HG03342 (cell line): ENCODE results near the gene RFC5.
"Not testable (repeated sequence)": the region's sequence is repeated elsewhere in the genome, so short reads cannot be mapped to it uniquely, and the experiment has no call there.

ENCODE experiments used
- ATAC-seq: cut with Tn5 transposase; IDR thresholded peaks from one replicate; pipeline ENCODE4 v1.9.1; 2021; ENCODE audit warnings: mild to moderate bottlenecking, moderate library complexity; ENCODE audit not compliant: unreplicated experiment

RFC5 gene

GRCh38 chr12:118016424-118017264 is at the start of gene RFC5:
Gene RFC5 (plus strand): TSS chr12:118016703. CDS start chr12:118016828, 125 bp downstream.
- peak; percentile 99 for ATAC-seq

DNA sequence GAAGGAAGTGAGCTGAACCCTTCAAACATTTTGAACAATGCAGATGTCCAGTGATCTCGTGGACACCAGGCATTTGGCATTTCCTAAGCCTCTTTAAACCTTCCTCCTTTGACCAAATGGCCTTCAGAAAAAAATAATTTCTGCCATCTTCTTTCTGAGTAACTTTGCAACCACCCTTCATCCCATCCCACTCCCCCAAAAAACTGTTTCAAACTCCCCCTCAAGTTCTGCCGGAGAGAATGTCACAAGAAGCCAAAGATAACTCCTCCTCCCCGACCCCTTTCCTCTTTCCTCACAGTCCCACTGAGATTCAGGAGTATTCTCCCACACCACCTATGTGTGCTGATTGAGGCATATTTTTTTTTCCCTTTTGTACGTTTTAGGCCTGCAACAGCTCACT is 49.5 kb upstream of the RFC5 start:
- no peak for ATAC-seq

- no peak for ATAC-seq
Measured at GRCh38 chr12:117967512-117967911, 49.0 kb upstream of the RFC5 start.

DNA sequence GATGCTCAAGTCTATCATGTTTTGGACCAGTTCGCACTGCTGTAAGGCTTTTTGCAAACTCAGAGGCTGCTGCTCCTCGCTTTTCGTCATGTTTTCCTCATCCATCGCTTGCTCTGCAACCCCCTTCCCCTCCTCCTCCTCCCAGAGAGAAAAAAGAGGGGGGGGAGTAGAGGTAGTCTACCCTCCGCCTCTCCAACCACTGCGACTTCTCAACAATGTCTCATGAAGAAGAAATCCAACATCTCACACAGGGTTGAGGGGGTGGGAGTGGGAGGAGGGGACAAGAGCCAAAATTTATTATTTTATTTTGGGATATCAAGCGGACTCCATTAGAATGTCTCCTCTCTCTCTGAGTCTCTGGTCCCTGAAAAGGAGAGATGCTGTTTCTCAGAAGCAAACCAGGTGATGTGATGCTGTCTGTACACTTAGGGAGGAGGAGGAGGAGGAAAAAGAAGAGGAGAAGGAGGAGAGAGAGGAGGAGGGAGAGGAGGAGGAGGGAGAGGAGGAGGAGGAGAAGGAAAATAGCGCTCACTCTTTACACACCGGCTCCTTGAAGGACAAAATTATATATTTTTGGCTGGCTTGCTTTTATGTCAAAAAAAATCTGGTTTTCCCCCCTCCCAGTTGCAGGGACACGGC is 48.2 kb upstream of the RFC5 start:
- no peak for ATAC-seq

DNA sequence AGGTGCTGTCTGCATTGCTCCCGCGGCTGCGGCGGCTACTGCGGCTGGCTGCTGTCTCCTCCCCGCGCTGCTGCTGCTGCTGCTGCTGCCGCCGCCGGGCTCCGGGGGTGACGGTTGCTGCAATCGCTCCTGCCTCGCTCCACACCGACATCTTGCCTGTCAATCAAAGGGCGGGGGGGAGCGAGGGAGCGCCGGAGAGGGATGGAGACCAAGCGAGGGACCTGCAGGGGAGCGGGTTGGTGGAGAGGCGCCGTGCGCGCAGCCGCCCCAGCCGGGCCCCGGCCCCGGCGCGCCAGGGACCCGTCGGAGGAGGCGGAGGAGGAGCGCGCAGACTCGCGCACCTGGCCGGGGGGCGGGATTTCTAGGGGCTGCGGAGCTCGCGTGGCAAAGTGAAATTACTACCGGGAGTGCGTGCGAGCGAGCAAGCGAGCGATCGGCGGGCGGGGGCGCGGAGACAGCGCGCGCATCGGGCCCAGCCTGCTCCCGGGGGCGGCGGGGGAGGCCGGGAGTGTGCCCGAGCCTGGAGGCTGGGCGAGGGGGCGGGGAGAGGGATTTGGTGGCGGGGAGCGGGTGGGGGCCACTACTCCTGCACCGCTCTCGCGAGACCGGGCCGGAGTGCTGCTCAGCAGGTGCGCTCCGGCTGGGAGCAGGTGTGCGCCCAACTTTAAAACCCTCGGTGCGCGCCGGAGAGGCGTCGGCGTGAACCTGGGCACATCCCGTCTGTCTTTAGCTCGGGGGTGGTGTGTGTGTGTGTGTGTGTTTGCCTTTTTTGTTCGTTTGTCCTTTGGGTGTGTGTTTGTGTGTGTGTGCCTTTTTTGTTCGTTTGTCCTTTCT is 47.5 kb upstream of the RFC5 start, which contains the start of gene KSR2:
Gene KSR2, minus strand, starts transcription at position 165 of the 834 bp plus-strand sequence. CDS start 735 bp downstream, outside the sequence.
- ATAC-seq = peak; percentile 73

GRCh38 chr12:117970334-117970733 is 46.2 kb upstream of the RFC5 start:
- ATAC-seq = no peak

GRCh38 chr12:117972301-117972700 is 44.2 kb upstream of the RFC5 start:
- no peak for ATAC-seq

- ATAC-seq = no peak
Measured at GRCh38 chr12:117975006-117975405, 41.5 kb upstream of the RFC5 start.

GRCh38 chr12:117977373-117977772 is 39.1 kb upstream of the RFC5 start:
- ATAC-seq = no peak

DNA sequence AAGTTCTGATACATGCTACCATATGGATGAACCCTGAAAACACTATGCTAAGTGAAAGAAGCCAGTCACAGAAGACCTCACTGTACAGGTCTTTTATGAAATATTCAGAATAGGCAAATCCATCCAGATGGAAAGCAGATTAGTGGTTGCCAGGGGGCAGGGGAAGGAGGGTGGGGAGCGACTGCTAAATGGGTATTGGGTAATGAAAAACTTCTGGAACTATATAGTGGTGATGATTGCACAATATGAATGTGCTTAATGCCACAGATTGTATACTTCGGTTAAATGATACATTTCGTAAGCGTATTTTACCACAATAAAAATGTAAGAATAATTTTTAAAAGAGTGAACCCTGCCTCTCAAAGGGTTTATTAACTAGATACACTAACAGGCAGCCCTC is 35.9 kb upstream of the RFC5 start:
- no peak for ATAC-seq

GRCh38 chr12:117981267-117981666 is 35.2 kb upstream of the RFC5 start:
- no peak for ATAC-seq

- ATAC-seq = no peak
Measured at GRCh38 chr12:117985182-117985581, 31.3 kb upstream of the RFC5 start.

- ATAC-seq = no peak
Measured at GRCh38 chr12:117986705-117987469, 29.6 kb upstream of the RFC5 start.

GRCh38 chr12:117994551-117995438 is 21.7 kb upstream of the RFC5 start:
- ATAC-seq = no peak

DNA sequence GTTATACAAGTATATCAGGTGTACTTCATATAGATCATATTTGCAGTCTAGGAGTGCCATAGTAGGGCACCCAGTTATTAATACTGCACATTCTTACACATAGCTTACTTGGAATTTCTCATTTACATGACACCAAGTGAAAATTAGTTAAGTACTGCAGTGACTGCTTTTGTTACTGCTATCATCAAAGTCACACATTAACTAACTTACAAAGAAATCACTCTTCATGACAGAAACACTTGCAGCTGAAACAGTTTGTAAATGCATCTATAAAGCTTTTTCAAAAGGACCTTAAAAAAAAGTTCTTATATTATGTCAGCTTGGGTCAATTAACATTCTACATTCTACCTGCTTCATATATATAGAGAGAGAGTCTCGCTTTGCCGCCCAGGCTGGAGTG is 17.8 kb upstream of the RFC5 start:
- no peak for ATAC-seq

GRCh38 chr12:117999806-118000205 is 16.7 kb upstream of the RFC5 start:
- not testable (repeated sequence) for ATAC-seq

GRCh38 chr12:118010903-118011302 is 5.6 kb upstream of the RFC5 start:
- no peak for ATAC-seq

- ATAC-seq = no peak
Measured at GRCh38 chr12:118011377-118011776, 5.1 kb upstream of the RFC5 start.

GRCh38 chr12:118011961-118012360 is 4.5 kb upstream of the RFC5 start:
- ATAC-seq = no peak

DNA sequence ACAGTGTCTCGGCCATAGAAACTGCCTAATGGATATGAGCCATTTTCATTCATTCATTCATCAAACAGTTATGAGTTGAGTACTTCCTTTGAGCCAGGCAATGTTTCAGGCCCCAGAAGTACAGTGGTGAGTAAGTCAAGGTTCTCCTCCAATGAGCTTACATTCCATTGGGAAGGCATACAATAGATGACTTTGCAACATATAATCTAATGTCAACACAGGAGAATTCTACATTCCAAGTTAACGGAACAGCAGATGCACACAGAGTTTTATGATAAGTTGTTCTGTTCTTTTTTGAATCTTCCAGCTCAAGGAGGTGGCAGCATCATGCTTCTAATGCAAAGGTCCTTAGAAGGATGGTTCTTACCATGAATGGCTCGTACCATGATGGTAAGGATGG is 3.2 kb upstream of the RFC5 start:
- no peak for ATAC-seq
